ENCODE data around the gene NSMCE1.

- no peak for TF ChIP-seq CTCF (IDR thresholded peaks at IDR 0.05)
- no peak for TF ChIP-seq POLR2A (IDR thresholded peaks at IDR 0.05)
Observed at GRCh38 chr16:27241658-27242057, 26.9 kb downstream of the NSMCE1 start.
